ENCODE data around the gene ZBTB16. TPM values are rescaled to one million over a fixed set of nuclear protein-coding genes. Genes with fewer than 3 reads are reported as not detected.

Gene ZBTB16
- total and polyA plus RNA-seq, 3 donors from 2014 or later, result 11.4 to 88.5 (median 51.5) TPM

DNA sequence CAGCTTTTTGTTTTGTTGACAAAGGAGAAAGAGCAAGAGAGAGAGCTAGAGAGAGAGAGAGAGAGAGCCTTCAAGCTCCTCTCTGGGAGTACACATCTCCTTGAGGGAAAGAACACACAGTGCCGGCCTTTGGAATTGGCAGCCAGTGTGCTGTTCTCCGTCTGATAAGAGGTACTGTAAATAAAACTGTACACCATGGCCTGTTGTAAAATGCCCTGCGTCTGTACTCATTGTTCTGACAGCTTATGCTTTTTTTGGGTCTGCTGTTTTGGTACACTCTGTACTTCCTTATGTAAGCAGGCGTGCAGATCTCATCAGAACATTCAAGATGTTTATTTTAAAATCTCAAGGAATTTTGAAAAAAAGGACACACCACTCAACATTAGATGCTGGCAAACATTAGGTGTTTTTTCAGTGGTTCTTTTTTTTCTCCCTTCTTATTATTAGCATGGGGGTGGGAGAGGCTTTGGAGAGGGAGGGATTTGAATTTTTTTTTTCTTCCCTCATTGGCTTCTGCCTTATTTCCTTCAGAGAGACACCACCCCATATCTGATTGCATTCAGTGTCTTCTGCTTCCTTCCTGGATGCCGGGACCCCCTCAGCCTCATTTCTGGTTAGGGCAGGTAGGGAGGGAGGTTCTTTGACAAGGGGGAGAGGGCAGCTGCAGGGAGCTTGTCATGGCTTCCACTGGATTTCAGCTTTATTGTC lies 119.9 kb downstream of the ZBTB16 start:
- 23 to 27% methylated on average over 5 of the region's 5 CpGs for WGBS, 2 donors
- Histone ChIP-seq H3K4me3 (peak overlapping the region in 1 of 2 donors; percentile 14), H3K27ac (peak overlapping the region; percentile 95 to 98), H3K27me3 (no peaks in the 10 kb centered on the region), H3K36me3 (ENCODE audit: low read depth, missing control alignments) (no peaks in the 10 kb centered on the region), H3K9me3 (no peaks in the 10 kb centered on the region), H3K4me1 (peaks cover 60% of the 10 kb centered on the region)
- TF ChIP-seq, protein P1, sequence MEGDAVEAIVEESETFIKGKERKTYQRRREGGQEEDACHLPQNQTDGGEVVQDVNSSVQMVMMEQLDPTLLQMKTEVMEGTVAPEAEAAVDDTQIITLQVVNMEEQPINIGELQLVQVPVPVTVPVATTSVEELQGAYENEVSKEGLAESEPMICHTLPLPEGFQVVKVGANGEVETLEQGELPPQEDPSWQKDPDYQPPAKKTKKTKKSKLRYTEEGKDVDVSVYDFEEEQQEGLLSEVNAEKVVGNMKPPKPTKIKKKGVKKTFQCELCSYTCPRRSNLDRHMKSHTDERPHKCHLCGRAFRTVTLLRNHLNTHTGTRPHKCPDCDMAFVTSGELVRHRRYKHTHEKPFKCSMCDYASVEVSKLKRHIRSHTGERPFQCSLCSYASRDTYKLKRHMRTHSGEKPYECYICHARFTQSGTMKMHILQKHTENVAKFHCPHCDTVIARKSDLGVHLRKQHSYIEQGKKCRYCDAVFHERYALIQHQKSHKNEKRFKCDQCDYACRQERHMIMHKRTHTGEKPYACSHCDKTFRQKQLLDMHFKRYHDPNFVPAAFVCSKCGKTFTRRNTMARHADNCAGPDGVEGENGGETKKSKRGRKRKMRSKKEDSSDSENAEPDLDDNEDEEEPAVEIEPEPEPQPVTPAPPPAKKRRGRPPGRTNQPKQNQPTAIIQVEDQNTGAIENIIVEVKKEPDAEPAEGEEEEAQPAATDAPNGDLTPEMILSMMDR (IDR thresholded peaks at IDR 0.05), result no peak
- no peak for TF ChIP-seq POLR2A (IDR thresholded peaks at IDR 0.05)
- intact Hi-C loops (cut with DNase I; ENCODE audit: low total_unique reads), result no loop called here
- DNase-seq, result peak; percentile 93

DNA sequence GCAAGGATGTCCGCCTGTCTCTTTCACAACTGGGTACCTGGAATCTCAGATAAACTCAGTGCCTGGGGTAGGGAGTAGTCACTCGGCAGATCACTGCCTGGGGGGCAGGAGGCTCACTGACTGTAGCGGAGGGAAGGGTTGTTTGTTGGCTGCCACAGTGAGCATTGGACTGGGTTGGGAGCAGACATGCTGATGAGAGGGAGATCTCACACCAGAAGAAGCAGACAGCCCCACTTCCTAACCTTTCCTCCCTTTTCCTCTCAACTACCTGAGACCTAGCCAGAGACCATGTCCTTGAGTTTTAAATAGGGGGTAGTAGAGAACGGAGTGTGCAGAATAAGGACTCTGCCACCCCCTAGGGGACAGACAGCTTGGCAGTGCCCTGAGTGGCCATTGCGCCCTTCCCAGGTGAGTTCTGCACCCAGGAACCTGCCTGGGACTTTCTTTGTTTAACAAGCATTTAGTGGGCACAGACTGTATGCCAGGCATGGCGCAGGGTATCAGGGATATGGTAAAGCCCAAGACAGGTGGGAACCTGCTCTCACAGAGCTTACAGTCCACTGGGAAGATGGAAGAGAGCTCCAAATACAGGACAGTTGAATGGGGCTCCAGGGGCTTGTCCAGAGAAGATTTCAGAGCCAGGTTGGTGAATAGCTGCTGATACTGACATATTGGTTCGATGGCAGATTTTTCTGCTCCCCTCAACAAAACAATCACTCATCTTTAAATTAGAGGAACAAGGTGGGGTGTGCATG lies 121.0 kb downstream of the ZBTB16 start:
- H3K4me3 ChIP-seq, result peak overlapping the region in 1 of 2 donors; percentile 14
- H3K36me3 ChIP-seq (ENCODE audit: low read depth, missing control alignments), result no peaks in the 10 kb centered on the region
- 63 to 71% methylated on average over 7 of the region's 7 CpGs for WGBS, 2 donors
- intact Hi-C loops (cut with DNase I; ENCODE audit: low total_unique reads), result no loop called here
- peak; percentile 73 for DNase-seq
- TF ChIP-seq POLR2A (IDR thresholded peaks at IDR 0.05), result no peak
- TF ChIP-seq, protein P1 (IDR thresholded peaks at IDR 0.05), result peak; percentile 35 to 53 (median 42)
- peaks cover 50% of the 10 kb centered on the region for H3K4me1 ChIP-seq
- H3K27me3 ChIP-seq, result no peaks in the 10 kb centered on the region
- peak overlapping the region; percentile 95 to 98 for H3K27ac ChIP-seq
- H3K9me3 ChIP-seq, result no peaks in the 10 kb centered on the region

DNA sequence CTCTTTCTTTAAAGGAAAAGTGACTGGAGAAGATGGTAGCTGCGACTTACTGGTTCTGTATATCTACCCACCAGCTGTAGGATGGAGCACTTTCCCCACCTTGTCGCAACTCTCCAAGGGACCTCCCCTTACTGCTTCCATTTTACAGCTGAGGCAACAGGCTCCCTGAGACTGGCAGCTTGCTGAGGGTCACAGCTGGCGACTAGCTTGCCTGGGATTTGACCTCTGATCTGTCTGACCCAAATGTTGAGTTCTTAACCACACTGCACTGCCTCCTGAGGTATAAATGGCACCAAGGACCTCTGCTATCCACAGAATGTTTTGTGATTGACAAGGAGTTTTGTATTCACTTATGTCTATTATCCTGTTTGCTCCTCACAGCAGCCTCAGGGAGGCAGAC lies 121.7 kb downstream of the ZBTB16 start:
- Histone ChIP-seq H3K4me1 (peaks cover 49% of the 10 kb centered on the region), H3K27ac (peak overlapping the region; percentile 95 to 98), H3K36me3 (ENCODE audit: low read depth, missing control alignments) (no peaks in the 10 kb centered on the region), H3K9me3 (no peaks in the 10 kb centered on the region), H3K4me3 (no peak overlapping the region), H3K27me3 (no peaks in the 10 kb centered on the region)
- no peak for TF ChIP-seq POLR2A (IDR thresholded peaks at IDR 0.05)
- TF ChIP-seq, protein P1 (IDR thresholded peaks at IDR 0.05), result no peak
- DNase-seq, result no peak
- intact Hi-C loops (cut with DNase I; ENCODE audit: low total_unique reads), result no loop called here
- WGBS, 2 donors, result 80% methylated on average over 3 of the region's 3 CpGs

DNA sequence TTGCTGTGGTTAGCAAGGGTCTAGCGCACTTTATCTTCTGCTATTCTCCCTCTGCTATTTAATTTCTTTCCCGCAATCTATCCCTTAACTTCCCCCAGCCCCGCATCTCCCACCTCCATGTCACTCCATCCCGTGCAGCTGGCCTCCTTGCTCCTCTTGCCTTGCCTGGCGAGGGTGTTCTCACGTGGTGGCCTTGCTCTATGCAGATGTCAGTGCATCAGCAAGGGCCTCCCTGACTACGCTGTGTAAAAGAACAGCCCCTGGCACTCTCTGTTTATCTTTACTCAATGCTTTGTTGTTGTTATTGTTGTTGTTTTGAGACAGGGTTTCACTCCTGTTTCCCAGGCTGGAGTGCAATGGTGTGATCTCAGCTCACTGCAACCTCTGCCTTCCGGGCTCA lies 122.2 kb downstream of the ZBTB16 start:
- no peak overlapping the region for H3K4me3 ChIP-seq
- no peak for DNase-seq
- H3K9me3 ChIP-seq, result no peaks in the 10 kb centered on the region
- peaks cover 49% of the 10 kb centered on the region for H3K4me1 ChIP-seq
- peak overlapping the region; percentile 95 to 98 for H3K27ac ChIP-seq
- TF ChIP-seq POLR2A (IDR thresholded peaks at IDR 0.05), result no peak
- TF ChIP-seq, protein P1 (IDR thresholded peaks at IDR 0.05), result no peak
- intact Hi-C loops (cut with DNase I; ENCODE audit: low total_unique reads), result no loop called here
- no peaks in the 10 kb centered on the region for H3K36me3 ChIP-seq (ENCODE audit: low read depth, missing control alignments)
- no peaks in the 10 kb centered on the region for H3K27me3 ChIP-seq
- WGBS, 2 donors, result 83 to 86% methylated on average over 8 of the region's 8 CpGs

Measured in testis (tissue), 3 donors.